ENCODE measurements around the gene KAZN.

KAZN gene

GRCh38 chr1:15099441-15100120, 501.1 kb downstream of the KAZN start:
- TF ChIP-seq GATA2 (IDR thresholded peaks at IDR 0.05; ENCODE audit: low read depth, low read length) (no peak), GATA3 (IDR thresholded peaks at IDR 0.05; ENCODE audit: low read depth, low read length) (no peak)

- TF ChIP-seq GATA3 (IDR thresholded peaks at IDR 0.05; ENCODE audit: low read depth, low read length) (no peak), GATA2 (IDR thresholded peaks at IDR 0.05; ENCODE audit: low read depth, low read length) (no peak)
These were observed 501.8 kb downstream of the KAZN start for GRCh38 chr1:15100121-15100879.

DNA sequence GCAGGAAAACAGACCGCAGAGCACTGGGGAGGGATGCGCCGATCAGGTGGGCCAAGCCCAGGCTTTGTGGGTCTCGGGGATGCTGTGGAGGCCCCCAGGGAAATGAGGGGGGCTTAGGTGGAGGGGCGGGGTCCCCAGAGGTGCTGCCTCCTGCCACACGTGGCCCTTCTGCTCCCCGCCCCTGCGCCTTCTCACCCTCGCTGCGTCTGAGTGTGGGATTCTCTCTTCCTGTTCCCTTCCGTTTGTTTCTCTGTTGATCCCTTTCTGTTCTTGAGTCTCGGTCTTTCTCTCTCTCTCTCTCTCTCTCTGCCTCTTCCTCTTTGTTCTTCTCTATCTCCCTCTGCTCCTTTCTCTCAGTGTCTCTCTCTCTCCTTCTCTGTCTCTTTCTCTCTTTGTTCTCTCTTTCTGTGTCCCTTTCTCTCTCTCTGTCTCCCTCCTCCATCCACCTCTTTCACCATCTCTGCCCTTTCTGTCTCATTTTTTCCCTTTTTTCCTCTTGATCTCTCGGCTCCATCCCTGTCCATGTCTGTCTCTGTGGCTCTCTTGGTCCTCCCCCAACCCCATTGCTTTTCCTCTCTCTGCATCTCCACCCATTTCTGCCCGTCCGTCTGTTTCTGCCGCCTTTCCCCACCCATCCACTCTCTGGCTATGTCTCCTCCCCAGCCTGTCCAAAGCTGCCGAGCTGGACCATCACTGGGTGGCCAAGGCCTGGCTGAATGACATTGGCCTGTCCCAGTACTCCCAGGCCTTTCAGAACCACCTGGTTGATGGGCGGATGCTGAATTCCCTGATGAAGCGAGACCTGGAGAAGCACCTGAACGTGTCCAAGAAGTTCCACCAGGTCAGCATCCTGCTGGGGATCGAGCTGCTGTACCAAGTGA, 502.6 kb downstream of the KAZN start:
- TF ChIP-seq GATA2 (IDR thresholded peaks at IDR 0.05; ENCODE audit: low read depth, low read length) (no peak), GATA3 (IDR thresholded peaks at IDR 0.05; ENCODE audit: low read depth, low read length) (no peak)

DNA sequence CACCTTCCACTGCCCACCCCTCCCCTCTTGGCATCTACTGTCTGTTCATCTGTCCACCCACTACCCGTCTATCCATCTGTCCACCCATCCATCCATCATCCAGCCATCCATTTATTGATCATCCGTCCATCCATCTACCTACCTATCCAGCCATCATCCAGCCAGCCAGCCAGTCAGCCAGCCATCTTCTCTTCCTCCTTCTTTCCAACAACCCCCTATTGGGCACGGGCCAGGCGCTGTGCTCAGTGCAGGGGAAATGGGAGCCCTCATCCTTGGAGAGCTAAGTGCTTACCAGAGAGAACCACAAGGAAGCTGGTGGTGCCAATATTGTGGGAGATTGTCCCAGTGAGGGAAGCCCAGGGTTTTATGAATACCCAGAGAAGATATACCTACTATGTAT, 503.3 kb downstream of the KAZN start:
- TF ChIP-seq GATA2 (IDR thresholded peaks at IDR 0.05; ENCODE audit: low read depth, low read length) (no peak), GATA3 (IDR thresholded peaks at IDR 0.05; ENCODE audit: low read depth, low read length) (no peak)

DNA sequence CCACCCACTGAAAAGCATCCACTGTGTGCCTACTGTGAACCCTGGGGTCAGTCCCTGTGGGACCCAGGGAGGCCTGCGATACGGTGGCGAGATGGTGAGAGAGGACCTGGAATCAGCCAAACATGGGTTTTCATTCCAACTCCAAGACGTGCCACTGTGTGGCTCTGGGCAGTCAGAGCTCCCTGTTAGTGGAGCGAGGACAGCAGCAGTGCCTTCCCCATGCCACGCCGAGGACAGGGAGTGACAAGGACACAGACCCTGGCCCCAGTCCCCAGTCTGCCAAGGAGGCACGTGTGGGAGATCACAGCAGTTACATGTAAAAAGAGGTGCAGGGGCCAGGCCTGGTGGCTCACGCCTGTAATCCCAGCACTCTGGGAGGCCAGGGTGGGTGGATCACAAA, 504.2 kb downstream of the KAZN start:
- no peak for TF ChIP-seq GATA3 (IDR thresholded peaks at IDR 0.05; ENCODE audit: low read depth, low read length)

DNA sequence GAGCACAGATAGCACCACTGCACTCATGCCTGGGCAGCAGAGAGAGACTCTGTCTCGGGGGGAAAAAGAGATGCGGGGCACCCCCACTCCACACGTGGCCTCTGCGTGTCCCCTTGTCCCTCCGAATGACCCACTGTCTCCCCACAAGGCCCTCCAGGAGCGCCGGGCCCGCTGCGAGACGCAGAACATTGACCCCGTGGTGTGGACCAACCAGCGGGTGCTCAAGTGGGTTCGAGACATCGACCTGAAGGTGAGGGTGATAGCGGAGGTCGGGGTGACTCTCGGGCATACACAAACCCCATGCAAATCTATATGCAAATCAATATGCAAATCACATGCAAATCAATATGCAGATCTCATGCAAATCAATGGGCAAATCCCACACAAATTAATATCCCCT, 504.7 kb downstream of the KAZN start:
- TF ChIP-seq GATA2 (IDR thresholded peaks at IDR 0.05; ENCODE audit: low read depth, low read length) (no peak), GATA3 (IDR thresholded peaks at IDR 0.05; ENCODE audit: low read depth, low read length) (no peak)

- TF ChIP-seq GATA3 (IDR thresholded peaks at IDR 0.05; ENCODE audit: low read depth, low read length) (no peak), GATA2 (IDR thresholded peaks at IDR 0.05; ENCODE audit: low read depth, low read length) (no peak)
These were observed 505.4 kb downstream of the KAZN start for GRCh38 chr1:15103906-15104305.

GRCh38 chr1:15104768-15105167, 506.3 kb downstream of the KAZN start:
- no peak for TF ChIP-seq GATA2 (IDR thresholded peaks at IDR 0.05; ENCODE audit: low read depth, low read length)
- TF ChIP-seq GATA3 (IDR thresholded peaks at IDR 0.05; ENCODE audit: low read depth, low read length) = no peak

- no peak for TF ChIP-seq GATA3 (IDR thresholded peaks at IDR 0.05; ENCODE audit: low read depth, low read length)
- no peak for TF ChIP-seq GATA2 (IDR thresholded peaks at IDR 0.05; ENCODE audit: low read depth, low read length)
These were observed 508.1 kb downstream of the KAZN start for GRCh38 chr1:15106608-15107007.

DNA sequence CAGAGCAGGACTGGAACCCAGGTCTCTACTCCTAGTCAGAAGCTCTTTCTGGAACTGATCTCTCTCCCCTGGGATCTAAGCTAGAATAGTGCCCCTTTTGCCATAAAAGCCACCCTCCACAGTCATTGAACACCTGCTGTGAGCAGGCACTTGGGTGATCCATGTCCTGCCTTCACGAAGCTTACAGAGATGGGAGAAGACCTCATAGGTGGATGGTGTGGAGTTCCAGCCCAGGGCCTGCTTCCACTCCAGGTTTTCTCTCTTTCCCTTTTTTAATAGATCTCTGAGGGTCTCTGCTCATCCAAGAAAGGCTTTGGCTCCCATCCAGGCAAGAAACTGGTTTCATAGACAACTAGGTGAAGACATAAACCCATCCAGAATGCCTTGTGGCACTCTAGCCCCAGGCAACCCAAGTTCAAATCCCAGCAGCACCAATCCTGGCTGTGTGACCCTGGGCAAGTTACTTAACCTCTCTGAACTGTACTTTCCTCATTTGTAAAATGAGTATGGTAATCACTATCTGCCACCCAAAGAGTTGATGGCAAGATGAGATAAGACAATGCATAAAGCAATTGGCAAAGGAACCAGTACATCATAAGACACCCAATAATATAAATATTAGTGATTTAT, 508.7 kb downstream of the KAZN start:
- no peak for TF ChIP-seq GATA2 (IDR thresholded peaks at IDR 0.05; ENCODE audit: low read depth, low read length)
- no peak for TF ChIP-seq GATA3 (IDR thresholded peaks at IDR 0.05; ENCODE audit: low read depth, low read length)

- TF ChIP-seq GATA3 (IDR thresholded peaks at IDR 0.05; ENCODE audit: low read depth, low read length) (no peak), GATA2 (IDR thresholded peaks at IDR 0.05; ENCODE audit: low read depth, low read length) (no peak)
These were observed 509.4 kb downstream of the KAZN start for GRCh38 chr1:15107911-15108310.

DNA sequence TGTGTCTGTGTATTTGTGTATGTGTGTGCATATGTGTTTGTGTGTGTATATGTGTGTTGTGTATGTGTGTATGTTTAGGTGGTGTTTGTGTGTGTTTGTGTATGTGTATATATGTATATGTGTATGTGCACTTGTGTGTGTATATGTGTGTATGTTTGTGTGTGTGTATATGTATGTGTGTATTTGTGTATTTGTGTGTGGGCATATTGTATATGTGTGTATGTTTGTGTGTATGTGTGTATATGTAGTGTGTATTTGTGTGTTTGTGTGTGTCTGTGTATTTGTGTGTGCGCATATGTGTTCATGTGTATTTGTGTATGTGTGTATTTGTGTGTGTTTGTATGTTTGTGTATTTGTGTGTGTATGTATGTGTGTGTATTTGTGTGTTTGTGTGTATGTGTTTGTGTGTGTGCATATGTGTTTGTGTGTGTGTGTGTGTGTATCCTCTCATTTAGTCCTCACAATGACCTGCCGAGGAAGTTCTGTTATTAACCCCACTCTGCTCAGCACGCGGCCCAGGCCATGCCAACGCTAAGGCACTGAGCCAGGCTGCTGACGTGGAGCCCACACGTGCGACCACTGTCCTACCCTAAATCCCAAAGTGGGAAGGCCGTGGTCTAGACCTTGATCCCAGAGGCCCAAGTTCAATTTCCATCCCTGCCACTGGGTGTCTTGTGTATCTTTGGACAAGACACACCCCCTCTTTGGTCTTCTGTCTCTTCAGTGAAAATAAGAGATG, 511.8 kb downstream of the KAZN start:
- no peak for TF ChIP-seq GATA2 (IDR thresholded peaks at IDR 0.05; ENCODE audit: low read depth, low read length)
- no peak for TF ChIP-seq GATA3 (IDR thresholded peaks at IDR 0.05; ENCODE audit: low read depth, low read length)

DNA sequence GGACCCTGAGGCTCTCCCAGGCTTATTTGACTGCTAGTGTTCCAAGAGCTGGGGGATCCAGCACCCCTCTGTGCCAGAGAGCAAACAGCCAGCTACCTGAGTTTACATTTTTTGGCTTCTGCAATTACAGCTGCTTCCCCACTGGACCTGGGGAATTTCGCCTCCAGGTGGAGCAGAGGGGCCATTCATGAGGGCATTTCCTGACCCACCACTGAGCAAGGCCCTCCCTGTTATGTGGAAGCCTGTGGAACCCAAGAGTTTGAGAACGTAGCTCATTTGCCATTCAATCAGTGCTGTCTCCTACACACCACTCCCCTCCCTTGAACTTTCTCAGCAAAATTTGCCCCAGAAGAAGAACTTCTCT, 512.4 kb downstream of the KAZN start:
- TF ChIP-seq GATA2 (IDR thresholded peaks at IDR 0.05; ENCODE audit: low read depth, low read length) (no peak), GATA3 (IDR thresholded peaks at IDR 0.05; ENCODE audit: low read depth, low read length) (no peak)

Measured in SH-SY5Y (cell line).